Neural crest cell (in vitro differentiated cells): ENCODE measurements around the gene GPR21. TPM values are rescaled to one million over a fixed set of nuclear protein-coding genes. Genes with fewer than 3 reads are reported as not detected.

Experiments
- DNase-seq: peaks from one replicate; pipeline ENCODE4 v3.0.0; 2021; ENCODE audit warnings: low read depth, mixed read lengths, low spot score
- H3K27ac Mint-ChIP-seq: one replicate; pipeline ENCODE4 v1.8.0; 2021; ENCODE audit warnings: mild to moderate bottlenecking, mixed read lengths; ENCODE audit not compliant: unreplicated experiment
- H3K27me3 Mint-ChIP-seq: 2 replicates; pipeline ENCODE4 v1.8.0; 2021; ENCODE audit warnings: low read depth, mild to moderate bottlenecking, mixed read lengths
- H3K36me3 Mint-ChIP-seq: 2 replicates; pipeline ENCODE4 v1.8.0; 2021; ENCODE audit warnings: low read depth, mild to moderate bottlenecking, mixed read lengths
- H3K4me1 Mint-ChIP-seq: 2 replicates; pipeline ENCODE4 v1.8.0; 2021; ENCODE audit warnings: mixed read lengths
- H3K4me3 Mint-ChIP-seq: one replicate; pipeline ENCODE4 v1.8.0; 2021; ENCODE audit warnings: mild to moderate bottlenecking, mixed read lengths
- H3K9me3 Mint-ChIP-seq: 2 replicates; pipeline ENCODE4 v1.8.0; 2021; ENCODE audit warnings: mixed read lengths
- CTCF ChIP-seq: fragments of 200-600 bp; sonication (generic); conservative IDR thresholded peaks from 2 replicates; pipeline ENCODE4 v1.5.0; 2021; ENCODE audit warnings: antibody characterized with exemption, mild to moderate bottlenecking
- total RNA-seq: library from RNA; stranded (reverse); gene quantifications from 2 replicates; pipeline ENCODE4 v1.2.1, GENCODE V29; 2021

The GPR21 gene
- total RNA-seq, 1 donor from 2014 or later, result 1.0 TPM

- Mint-ChIP-seq H3K4me1 (peaks cover 5% of the 10 kb centered on the region), H3K27me3 (no peaks in the 10 kb centered on the region), H3K9me3 (no peaks in the 10 kb centered on the region), H3K27ac (no peak overlapping the region), H3K36me3 (peaks cover 2% of the 10 kb centered on the region), H3K4me3 (no peak overlapping the region)
- DNase-seq, result peak; percentile 22
- peak; percentile 82 for TF ChIP-seq CTCF
These were observed 48.4 kb downstream of the GPR21 start for GRCh38 chr9:123081824-123082223.

GRCh38 chr9:123083680-123084079 is 50.2 kb downstream of the GPR21 start:
- DNase-seq, result no peak
- H3K36me3 Mint-ChIP-seq, result peaks cover 2% of the 10 kb centered on the region
- peaks cover 5% of the 10 kb centered on the region for H3K4me1 Mint-ChIP-seq
- H3K27me3 Mint-ChIP-seq, result no peaks in the 10 kb centered on the region
- H3K4me3 Mint-ChIP-seq, result no peak overlapping the region
- no peaks in the 10 kb centered on the region for H3K9me3 Mint-ChIP-seq
- H3K27ac Mint-ChIP-seq, result no peak overlapping the region
- TF ChIP-seq CTCF, result no peak

GRCh38 chr9:123084256-123084655 is 50.8 kb downstream of the GPR21 start:
- no peaks in the 10 kb centered on the region for H3K27me3 Mint-ChIP-seq
- no peaks in the 10 kb centered on the region for H3K9me3 Mint-ChIP-seq
- no peak overlapping the region for H3K27ac Mint-ChIP-seq
- TF ChIP-seq CTCF, result no peak
- DNase-seq, result no peak
- no peak overlapping the region for H3K4me3 Mint-ChIP-seq
- H3K4me1 Mint-ChIP-seq, result peaks cover 5% of the 10 kb centered on the region
- peaks cover 2% of the 10 kb centered on the region for H3K36me3 Mint-ChIP-seq

Other genes with a start within 250 kb of the GPR21 start
- not detected in 2 replicates for gene OR5C1, start 244.7 kb upstream of the GPR21 start, total RNA-seq
- not detected in 2 replicates for gene OR1K1, start 233.5 kb upstream of the GPR21 start, total RNA-seq
- 29.3 and 30.5 TPM in 2 replicates for gene PDCL, start 205.1 kb upstream of the GPR21 start, total RNA-seq
- gene RC3H2, start 128.3 kb upstream of the GPR21 start, total RNA-seq, result 53.5 and 54.1 TPM in 2 replicates
- 8.4 and 9.4 TPM in 2 replicates for gene ZBTB6, start 120.3 kb upstream of the GPR21 start, total RNA-seq
- gene ZBTB26, start 102.2 kb upstream of the GPR21 start, total RNA-seq, result 13.2 and 13.5 TPM in 2 replicates
- 54.9 and 59.5 TPM in 2 replicates for gene RABGAP1, start 92.6 kb upstream of the GPR21 start, total RNA-seq
- gene STRBP, start 234.9 kb downstream of the GPR21 start, total RNA-seq, result 58.9 and 66.5 TPM in 2 replicates